GM21825 (cell line): ENCODE data around the gene BRINP3.

ENCODE experiments used
- ATAC-seq: cut with Tn5 transposase; IDR thresholded peaks from one replicate; pipeline ENCODE4 v1.9.1; 2021; ENCODE audit warnings: mild to moderate bottlenecking, moderate library complexity; ENCODE audit not compliant: unreplicated experiment

BRINP3 gene

GRCh38 chr1:190327271-190327670, 150.4 kb downstream of the BRINP3 start:
- no peak for ATAC-seq

- no peak for ATAC-seq
These were observed 154.1 kb downstream of the BRINP3 start for GRCh38 chr1:190323530-190323929.

DNA sequence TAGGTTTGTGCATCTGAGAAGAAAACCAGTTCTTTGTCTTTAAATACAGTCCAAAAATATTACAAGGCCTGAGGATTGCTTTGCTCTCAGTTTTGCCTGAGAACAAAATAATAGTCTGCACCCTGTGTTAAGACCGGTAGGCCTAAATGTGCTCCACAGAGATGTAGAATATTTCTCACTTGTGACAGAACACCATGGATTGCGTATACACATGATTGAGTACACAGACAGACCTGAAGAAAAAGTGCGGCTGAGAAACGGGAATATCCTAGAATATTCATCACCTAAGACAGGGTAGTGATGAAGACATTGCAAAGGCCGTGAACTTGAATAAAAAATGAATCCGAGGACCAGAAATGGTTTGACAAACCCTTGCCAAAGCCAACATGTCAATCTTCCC, 155.4 kb downstream of the BRINP3 start:
- no peak for ATAC-seq

DNA sequence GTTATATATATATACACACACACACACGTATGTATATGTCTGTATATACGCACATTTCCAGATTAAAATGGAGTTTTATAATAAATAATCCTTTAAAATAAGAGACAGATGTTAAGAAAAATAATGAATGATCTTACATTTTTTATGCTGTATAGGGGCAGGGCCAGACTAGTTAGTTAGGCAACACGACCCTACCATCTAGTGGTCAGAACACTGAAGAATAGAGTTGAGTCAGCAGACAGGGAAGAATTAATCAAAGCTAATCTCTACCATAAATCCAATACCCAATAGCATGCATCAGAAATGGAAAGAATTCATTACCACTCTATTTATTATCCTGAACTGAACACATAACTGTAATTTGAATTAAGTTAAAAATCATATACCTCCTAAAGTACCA, 156.7 kb downstream of the BRINP3 start:
- no peak for ATAC-seq

DNA sequence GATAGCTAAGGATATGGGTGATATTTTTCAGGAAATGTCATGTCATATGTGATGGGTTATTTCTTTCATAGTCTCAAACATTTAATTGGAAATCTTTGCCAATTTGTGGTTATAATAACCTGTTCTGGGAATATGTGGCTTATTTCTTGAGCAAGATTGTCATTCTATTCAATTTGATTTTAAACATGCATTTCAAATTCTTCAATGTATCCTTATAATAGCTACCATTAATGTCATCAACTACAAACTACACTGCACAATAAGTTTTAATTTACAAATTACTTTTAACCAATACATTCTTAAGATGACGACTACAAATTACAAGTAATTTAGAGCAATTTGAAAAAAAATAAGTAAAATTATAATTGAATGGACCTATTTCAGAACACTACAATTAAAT, 164.9 kb downstream of the BRINP3 start:
- ATAC-seq, result no peak

DNA sequence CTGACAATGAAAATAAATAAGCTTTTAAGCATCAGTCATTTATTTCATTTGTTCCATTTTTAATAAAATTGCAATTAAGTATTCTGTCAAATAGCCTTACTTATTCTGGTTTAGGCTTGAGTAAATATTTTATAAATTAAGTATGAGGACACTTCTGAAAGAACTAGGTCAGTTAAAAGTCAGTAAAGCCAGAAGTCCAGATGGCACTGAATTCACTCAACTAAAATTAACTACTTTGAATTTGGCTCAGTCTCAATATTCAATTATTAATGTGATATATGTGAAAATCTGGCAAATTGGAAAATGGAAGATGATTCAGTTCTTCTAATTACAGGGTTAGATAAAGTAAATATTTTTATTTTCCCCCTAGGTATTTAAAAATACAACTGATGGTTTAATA, 174.2 kb downstream of the BRINP3 start:
- no peak for ATAC-seq

- no peak for ATAC-seq
These were observed 181.2 kb downstream of the BRINP3 start for GRCh38 chr1:190296453-190296852.

DNA sequence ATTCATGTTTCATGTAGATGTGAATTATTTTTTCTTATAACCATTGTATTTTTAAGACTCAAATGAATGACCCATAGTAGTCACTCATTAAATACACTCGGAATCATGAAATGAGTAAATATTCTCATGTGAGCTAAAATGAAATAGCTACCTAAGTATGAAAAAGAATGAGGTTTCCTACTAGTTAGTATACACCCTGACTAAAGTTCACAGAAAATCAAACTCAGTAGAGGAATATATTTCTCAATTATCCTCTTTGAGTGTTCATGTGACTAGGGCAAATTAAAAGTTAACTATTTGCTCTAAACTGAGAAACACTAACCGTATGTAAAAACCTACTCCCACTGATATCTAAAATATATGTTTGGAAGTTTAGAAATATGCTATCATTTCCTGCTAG, 187.8 kb downstream of the BRINP3 start:
- no peak for ATAC-seq

GRCh38 chr1:190286111-190286510, 191.6 kb downstream of the BRINP3 start:
- ATAC-seq, result no peak

- ATAC-seq, result no peak
These were observed 200.6 kb downstream of the BRINP3 start for GRCh38 chr1:190277107-190277506.

DNA sequence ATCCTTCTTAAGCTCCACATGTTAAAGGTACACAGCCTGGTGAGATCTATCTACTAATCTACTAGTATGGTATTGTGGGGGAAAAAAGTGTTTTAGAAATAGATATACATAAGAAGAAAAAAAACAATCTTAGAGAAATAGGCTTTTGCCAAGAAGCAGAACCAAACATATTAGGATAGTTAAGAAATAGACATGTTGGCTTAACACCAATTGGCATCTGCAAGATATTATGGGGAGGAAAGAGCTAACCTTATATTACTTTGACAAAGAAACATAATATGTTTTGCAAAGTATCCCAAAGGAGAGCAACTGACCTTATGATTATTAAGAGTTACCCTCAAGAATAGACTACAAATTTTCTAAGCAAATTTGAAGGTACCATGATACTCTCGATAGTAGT, 202.9 kb downstream of the BRINP3 start:
- ATAC-seq, result no peak

GRCh38 chr1:190273161-190273560, 204.5 kb downstream of the BRINP3 start:
- ATAC-seq, result no peak

GRCh38 chr1:190262538-190262937, 215.1 kb downstream of the BRINP3 start:
- ATAC-seq, result no peak

- no peak for ATAC-seq
These were observed 218.2 kb downstream of the BRINP3 start for GRCh38 chr1:190259424-190259823.

DNA sequence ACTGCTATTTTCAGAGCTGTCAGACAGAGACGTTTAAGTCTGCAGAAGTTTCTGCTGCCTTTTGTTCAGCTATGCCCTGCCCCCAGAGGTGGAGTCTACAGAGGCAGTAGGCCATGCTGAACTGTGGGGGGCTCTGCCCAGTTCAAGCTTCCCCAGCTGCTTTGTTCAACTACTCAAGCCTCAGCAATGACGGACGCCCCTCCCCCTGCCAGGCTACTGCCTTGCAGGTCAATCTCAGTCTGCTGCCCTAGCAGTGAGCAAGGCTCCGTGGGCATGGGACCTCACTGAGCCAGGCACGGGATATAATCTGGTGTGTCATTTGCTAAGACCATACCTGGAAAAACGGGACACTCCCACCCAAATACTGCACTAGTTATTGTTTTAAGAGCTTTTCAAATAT, 219.7 kb downstream of the BRINP3 start:
- ATAC-seq, result no peak

GRCh38 chr1:190252046-190252445, 225.6 kb downstream of the BRINP3 start:
- no peak for ATAC-seq

DNA sequence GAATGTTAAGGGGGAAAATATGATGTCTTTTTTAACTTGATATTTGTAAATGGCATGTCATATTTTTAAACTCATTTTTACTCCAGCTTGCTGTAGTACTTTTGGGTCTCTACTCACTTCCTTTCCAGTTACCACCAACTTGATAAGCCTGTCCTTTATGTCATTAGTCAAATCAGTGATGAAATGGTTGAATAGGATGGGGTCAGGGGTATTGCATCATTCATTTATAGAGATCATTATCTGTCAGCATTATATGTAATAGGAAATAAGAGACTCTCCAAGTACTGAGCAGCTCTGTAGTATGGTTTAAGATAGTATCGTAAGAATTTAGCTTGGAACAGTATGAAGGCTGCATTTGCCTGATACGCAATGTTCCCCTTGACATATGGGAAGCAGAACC, 227.3 kb downstream of the BRINP3 start:
- ATAC-seq, result no peak

- no peak for ATAC-seq
These were observed 233.3 kb downstream of the BRINP3 start for GRCh38 chr1:190244406-190244805.

DNA sequence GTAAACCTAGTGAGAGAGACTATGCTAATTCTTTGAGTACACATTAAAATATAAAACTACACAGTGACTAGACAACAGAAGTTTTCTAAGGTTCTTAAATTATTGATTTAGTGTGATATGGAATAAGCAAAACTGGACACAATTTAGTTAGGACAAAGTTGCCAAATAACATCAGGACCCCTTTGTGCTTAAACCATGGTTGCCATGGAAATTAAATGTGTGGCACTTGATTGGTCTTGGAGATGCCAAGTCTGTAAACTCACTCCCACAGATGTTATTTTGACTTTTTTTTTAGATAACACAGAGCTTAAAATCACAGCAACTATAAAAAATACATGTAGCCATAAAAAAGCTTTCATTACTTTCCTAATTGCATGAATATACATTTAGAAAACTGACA, 234.6 kb downstream of the BRINP3 start:
- no peak for ATAC-seq

DNA sequence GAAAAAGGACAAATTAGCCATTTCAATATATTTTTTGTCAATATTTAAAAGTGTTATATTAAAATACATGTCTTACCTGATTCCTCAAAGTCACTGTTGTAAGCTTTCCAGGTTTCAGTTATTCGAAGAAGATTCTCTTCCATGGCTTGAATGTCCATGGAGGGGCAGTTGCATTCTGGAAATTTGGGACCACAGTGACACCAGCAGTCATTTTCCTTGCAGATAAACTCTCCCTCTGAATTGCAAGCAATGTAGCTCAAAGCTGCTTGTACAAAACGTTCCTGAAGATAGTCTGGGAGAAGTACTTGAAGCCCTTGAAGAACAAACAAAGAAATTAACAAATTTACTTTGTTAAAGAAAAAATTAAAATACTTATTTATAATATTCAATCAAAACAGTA, 251.7 kb downstream of the BRINP3 start:
- no peak for ATAC-seq

DNA sequence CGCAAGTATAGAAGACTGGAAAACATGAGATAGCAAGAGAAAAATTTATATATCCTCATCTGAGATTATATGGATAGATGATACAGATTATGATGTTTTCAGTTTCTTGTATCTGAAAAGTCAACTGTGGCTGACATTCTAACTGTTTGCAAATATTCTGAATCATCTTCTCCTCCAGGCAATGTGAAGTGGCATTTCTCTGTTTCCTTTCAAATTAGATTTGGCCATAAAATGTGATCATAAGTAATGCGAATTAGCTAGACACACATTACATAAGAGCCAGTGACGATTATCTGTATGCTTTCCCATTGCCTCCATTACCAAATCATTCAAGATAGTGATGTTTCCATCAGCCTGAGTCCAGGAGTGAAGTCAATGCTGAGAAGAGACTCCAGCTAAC, 265.2 kb downstream of the BRINP3 start:
- ATAC-seq, result no peak

GRCh38 chr1:190207733-190208132, 269.9 kb downstream of the BRINP3 start:
- ATAC-seq, result no peak

DNA sequence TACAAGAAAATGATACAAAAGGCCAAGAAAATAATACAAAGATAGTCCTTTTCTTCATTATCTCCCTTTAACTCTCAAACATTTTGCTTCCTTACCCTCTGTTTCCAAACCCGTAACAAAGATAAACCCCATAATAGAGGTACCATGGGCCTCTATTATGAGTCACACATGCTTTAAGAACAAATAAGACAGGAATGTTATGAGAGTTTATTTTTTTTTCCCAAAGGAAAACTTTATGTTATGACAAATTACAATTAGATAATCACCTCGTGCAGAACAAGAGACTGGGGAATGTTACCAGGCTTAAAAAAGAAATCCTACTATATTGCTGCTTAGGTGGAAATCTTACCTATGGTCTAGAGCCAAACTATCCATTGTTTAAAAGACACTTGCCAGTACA, 272.0 kb downstream of the BRINP3 start:
- ATAC-seq, result no peak

GRCh38 chr1:190196020-190196419, 281.6 kb downstream of the BRINP3 start:
- ATAC-seq, result no peak
